ENCODE measurements around the gene LTN1. TPM values are rescaled to one million over a fixed set of nuclear protein-coding genes. Genes with fewer than 3 reads are reported as not detected.

LTN1 gene
- total RNA-seq, 1 experiment from 2014 or later = 8.7 TPM

DNA sequence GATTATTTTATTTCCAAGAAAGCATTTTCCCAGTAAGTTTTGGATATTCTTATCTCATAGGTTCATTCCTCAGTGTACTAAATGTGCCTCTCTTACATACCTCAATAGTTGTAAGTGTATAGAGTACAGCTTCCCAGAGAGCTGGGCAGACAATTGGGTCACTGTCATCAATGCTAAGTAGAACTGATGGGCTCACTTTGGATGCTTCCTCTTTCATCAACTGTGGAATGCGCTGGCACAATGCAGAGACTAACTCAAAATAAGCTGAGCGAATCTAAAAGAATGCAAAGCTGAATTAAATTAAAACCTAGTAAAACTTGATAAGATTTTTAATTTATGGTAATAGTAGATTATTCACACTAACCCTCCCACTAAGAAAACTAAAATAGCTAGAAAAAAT, 21.5 kb downstream of the LTN1 start (continued):
- TF ChIP-seq ELF1 (IDR thresholded peaks at IDR 0.05; ENCODE audit: borderline replicate concordance, low read depth) (no peak), SIN3A (IDR thresholded peaks at IDR 0.05; ENCODE audit: low read depth) (no peak), JUND (IDR thresholded peaks at IDR 0.05) (no peak)
- TF ChIP-seq, protein P1, sequence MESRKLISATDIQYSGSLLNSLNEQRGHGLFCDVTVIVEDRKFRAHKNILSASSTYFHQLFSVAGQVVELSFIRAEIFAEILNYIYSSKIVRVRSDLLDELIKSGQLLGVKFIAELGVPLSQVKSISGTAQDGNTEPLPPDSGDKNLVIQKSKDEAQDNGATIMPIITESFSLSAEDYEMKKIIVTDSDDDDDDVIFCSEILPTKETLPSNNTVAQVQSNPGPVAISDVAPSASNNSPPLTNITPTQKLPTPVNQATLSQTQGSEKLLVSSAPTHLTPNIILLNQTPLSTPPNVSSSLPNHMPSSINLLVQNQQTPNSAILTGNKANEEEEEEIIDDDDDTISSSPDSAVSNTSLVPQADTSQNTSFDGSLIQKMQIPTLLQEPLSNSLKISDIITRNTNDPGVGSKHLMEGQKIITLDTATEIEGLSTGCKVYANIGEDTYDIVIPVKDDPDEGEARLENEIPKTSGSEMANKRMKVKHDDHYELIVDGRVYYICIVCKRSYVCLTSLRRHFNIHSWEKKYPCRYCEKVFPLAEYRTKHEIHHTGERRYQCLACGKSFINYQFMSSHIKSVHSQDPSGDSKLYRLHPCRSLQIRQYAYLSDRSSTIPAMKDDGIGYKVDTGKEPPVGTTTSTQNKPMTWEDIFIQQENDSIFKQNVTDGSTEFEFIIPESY (IDR thresholded peaks at IDR 0.05; ENCODE audit: extremely low read depth, insufficient replicate concordance, low read length) = no peak

DNA sequence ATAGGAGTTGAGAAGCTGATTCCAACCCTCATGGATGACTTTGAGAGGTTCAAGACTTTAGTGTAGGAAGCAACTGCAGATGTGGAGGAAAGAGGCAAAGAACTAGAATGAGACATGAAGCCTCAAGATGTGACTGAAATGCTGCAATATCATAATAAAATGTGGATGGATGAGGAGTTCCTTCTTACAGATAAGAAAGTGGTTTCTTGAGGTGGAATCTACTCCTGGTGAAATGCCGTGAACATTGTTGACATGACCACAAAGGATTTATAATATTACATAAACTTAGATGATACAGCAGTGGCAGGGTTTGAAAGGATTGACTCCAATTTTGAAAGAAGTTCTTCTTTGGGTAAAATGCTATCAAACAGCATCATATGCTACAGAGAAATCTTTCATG, 28.8 kb downstream of the LTN1 start:
- ATAC-seq = no peak
- peaks cover 18 to 31% of the 10 kb centered on the region in 2 experiments for H3K36me3 ChIP-seq (ENCODE audit: control insufficient read depth in 1 of 2, insufficient read depth in 2 of 2, low read length in 2 of 2)
- no peak for DNase-seq (ENCODE audit: low read depth, low spot score)
- RAD21 ChIA-PET (ENCODE audit: low non-redundant PET in 1 of 2, low total read pairs in 2 of 2, uncharacterized antibody in 2 of 2, unreplicated experiment in 2 of 2) = no interaction called here
- H3K9me3 ChIP-seq (ENCODE audit: control insufficient read depth in 1 of 2, insufficient read depth in 1 of 2, low read depth in 1 of 2, low read length in 2 of 2) = no peaks in the 10 kb centered on the region
- no peaks in the 10 kb centered on the region; the same call in 1 of the 2 replicates for H3K79me2 ChIP-seq (ENCODE audit: insufficient read depth, low read length)
- no peak overlapping the region for H2AFZ ChIP-seq (ENCODE audit: low read depth, low read length, poor library complexity, severe bottlenecking)
- H3K4me2 ChIP-seq (ENCODE audit: low read length) = no peak overlapping the region
- H3K27me3 ChIP-seq (ENCODE audit: insufficient read depth, low read length) = no peaks in the 10 kb centered on the region
- POLR2A ChIA-PET = no interaction called here
- CTCF ChIA-PET = no interaction called here
- intact Hi-C loops (cut with micrococcal nuclease) = no loop called here
- no peaks in the 10 kb centered on the region for H3K9me2 ChIP-seq (ENCODE audit: insufficient read depth)
- H3K4me1 ChIP-seq (ENCODE audit: control insufficient read depth in 1 of 2, insufficient read depth in 2 of 2, low read length in 2 of 2) = peaks cover 5 to 8% of the 10 kb centered on the region in 2 experiments
- no peak for TF ChIP-seq ELF1 (IDR thresholded peaks at IDR 0.05; ENCODE audit: borderline replicate concordance, low read depth)
- TF ChIP-seq, protein P2, sequence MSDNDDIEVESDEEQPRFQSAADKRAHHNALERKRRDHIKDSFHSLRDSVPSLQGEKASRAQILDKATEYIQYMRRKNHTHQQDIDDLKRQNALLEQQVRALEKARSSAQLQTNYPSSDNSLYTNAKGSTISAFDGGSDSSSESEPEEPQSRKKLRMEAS (IDR thresholded peaks at IDR 0.05) = no peak
- TF ChIP-seq, protein P3, sequence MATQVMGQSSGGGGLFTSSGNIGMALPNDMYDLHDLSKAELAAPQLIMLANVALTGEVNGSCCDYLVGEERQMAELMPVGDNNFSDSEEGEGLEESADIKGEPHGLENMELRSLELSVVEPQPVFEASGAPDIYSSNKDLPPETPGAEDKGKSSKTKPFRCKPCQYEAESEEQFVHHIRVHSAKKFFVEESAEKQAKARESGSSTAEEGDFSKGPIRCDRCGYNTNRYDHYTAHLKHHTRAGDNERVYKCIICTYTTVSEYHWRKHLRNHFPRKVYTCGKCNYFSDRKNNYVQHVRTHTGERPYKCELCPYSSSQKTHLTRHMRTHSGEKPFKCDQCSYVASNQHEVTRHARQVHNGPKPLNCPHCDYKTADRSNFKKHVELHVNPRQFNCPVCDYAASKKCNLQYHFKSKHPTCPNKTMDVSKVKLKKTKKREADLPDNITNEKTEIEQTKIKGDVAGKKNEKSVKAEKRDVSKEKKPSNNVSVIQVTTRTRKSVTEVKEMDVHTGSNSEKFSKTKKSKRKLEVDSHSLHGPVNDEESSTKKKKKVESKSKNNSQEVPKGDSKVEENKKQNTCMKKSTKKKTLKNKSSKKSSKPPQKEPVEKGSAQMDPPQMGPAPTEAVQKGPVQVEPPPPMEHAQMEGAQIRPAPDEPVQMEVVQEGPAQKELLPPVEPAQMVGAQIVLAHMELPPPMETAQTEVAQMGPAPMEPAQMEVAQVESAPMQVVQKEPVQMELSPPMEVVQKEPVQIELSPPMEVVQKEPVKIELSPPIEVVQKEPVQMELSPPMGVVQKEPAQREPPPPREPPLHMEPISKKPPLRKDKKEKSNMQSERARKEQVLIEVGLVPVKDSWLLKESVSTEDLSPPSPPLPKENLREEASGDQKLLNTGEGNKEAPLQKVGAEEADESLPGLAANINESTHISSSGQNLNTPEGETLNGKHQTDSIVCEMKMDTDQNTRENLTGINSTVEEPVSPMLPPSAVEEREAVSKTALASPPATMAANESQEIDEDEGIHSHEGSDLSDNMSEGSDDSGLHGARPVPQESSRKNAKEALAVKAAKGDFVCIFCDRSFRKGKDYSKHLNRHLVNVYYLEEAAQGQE (IDR thresholded peaks at IDR 0.05; ENCODE audit: low read depth) = no peak
- H3K27ac ChIP-seq (ENCODE audit: low read depth, low read length) = no peak overlapping the region
- no peaks in the 10 kb centered on the region; the same call in 1 of the 2 replicates for H4K20me1 ChIP-seq (ENCODE audit: insufficient read depth)
- H3K9ac ChIP-seq (ENCODE audit: low read length) = no peak overlapping the region
- no peak overlapping the region for H3K4me3 ChIP-seq (replicated peaks in 1 of 2; ENCODE audit: low read depth in 1 of 2, low read length in 2 of 2)
- BruUV-seq (replicated peaks) = no TSS peak

All from HCT116 (cell line).